Measurements from ENCODE around the gene CIITA. TPM values are rescaled to one million over a fixed set of nuclear protein-coding genes. Genes with fewer than 3 reads are reported as not detected.
A peak's percentile ranks its signal among the peaks of the same experiment; 100 is the strongest.

CIITA gene
- total and polyA plus RNA-seq, 9 of the 15 experiments (the other 6 are each of a cell fraction or from before 2014, with no cell fraction given): 0.01 to 0.20 (median 0.11) TPM; not detected in 4

GRCh38 chr16:10918294-10919002, 41.4 kb downstream of the CIITA start (continued):
- peak; percentile 79 for TF ChIP-seq REST (IDR thresholded peaks at IDR 0.05; ENCODE audit: borderline replicate concordance)
- TF ChIP-seq REST (CRISPR knock-in tag; IDR thresholded peaks at IDR 0.05; ENCODE audit: low read depth): no peak
- no peak for TF ChIP-seq ZFPM2 (CRISPR knock-in tag; IDR thresholded peaks at IDR 0.05)
- TF ChIP-seq MGA (IDR thresholded peaks at IDR 0.05): no peak
- no peak for TF ChIP-seq ZFP91 (CRISPR knock-in tag; IDR thresholded peaks at IDR 0.05)
